SHP77 (cell line): ENCODE data around the gene MRPL28.
"Not testable (repeated sequence)": the region's sequence is repeated elsewhere in the genome, so short reads cannot be mapped to it uniquely, and the experiment has no call there.

Source experiments
- DNase-seq, 2 experiments: peaks; one replicate each; lab custom pipeline; 2025; lab: John Stamatoyannopoulos, UW

The MRPL28 gene

DNA sequence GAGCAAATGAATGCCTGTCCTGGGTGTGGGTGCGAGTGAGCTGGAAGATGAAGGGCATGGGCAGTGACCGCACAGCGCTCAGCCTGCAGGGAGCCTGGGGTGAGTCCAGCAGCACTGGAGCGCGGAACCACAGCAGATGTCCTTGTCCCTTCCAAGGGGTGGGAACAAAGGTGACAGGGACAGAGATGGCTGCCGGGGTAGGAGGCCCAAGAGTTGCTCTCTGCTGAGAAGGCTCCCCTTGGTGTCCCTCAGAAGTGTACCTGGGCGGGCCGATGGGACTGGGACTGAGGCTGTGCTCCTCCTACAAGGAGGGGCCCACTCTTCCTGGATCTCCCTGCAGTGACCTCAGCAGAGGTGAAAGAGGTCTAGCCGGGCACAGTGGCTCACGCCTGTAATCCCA lies 19.0 kb upstream of the MRPL28 start:
- no peak for DNase-seq

DNA sequence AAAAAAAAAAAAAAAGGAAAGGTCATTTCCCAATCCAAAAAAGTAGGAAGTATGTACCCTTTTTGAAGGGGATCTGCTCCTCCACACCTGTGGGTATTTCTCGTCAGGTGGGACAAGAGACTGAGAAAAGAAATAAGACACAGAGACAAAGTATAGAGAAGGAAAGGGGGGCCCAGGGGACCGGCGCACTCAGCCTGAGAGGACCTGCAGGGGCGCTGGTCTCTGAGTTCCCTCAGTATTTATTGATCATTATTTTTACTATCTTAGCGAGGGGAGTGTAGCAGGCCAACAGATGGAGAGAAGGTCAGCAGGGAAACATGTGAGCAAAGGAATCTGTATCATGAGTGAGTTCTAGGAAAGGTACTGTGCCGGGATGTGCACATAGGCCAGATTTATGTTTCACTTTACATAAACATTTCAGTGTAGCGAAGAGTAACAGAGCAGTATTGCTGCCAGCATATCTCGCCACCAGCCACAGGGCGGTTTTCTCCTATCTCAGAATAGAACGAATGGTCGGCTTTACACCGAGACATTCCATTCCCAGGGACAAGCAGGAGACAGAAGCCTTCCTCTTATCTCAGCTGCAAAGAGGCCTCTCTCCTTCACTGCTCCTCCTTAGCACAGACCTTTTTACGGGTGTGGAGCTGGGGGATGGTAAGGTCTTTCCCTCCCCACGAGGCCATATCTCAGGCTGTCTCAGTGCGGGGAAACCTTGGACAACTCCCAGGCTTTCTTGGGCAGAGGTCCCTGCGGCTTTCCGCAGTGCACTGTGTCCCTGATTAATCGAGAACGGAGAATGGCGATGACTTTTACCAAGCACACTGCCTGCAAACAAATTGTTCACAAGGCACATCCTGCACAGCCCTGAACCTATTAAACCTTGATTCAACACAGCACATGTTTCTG lies 17.7 kb upstream of the MRPL28 start:
- not testable (repeated sequence) for DNase-seq

DNA sequence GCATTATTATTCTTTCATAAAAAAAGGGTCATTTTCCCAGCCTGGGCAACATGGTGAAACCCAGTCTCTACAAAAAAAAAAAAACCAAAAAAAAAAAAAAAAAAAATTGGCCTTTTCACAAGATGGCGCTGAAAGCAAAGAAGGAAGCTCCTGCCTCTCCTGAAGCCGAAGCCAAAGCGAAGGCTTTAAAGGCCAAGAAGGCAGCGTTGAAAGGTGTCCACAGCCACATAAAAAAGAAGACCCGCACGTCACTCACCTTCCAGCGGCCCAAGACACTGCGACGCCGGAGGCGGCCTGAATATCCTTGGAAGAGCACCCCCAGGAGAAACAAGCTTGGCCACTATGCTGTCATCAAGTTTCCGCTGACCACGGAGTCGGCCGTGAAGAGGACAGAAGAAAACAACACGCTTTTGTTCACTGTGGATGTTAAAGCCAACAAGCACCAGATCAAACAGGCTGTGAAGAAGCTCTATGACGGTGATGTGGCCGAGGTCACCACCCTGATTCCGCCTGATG lies 16.4 kb upstream of the MRPL28 start:
- DNase-seq: no peak

GRCh38 chr16:383326-384051 lies 13.2 kb upstream of the MRPL28 start:
- DNase-seq: no peak

GRCh38 chr16:381789-382717 lies 11.7 kb upstream of the MRPL28 start, which contains the start of gene PGAP6:
PGAP6 (minus strand) TSS chr16:381978; CDS start chr16:381821, 157 bp downstream.
- DNase-seq: peak in 1 of 2 experiments; percentile 70

DNA sequence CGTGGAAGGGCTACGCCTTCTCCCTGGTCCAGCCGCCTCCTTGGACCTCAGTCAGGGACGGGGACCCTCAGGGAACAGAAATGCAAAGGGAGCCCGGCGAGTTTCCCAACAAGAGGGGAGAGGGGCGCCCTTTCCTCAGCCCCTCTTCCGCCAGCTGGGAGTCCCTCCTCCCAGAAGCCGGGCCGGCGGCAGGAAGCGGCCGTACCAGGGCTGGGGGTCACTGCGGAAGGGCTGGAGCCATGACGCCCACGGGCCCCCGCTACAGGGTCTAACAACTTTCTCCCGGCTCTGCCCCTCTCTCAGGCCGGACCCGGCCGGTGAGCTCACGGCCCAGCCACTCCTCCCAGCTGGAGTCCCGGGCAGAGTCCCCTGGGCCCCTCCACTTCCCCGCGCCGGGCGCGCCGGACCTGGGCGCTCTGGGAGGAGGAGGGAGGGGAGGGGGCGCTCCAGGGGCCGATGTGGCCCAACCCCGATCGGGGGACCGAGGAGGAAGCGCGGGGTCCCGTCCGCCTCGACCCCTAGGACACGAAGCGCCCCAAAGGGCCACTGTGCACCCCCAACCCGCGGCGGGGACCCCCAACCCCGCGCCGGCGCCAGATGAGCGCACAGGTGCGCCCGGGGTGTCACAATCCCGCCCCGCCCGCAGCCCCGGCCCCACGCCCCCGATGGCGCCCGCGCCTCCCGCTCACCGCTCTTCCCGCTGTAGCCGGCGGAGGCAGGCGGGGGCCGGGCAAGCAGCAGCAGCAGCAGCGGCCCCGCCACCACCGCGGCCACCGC lies 10.9 kb upstream of the MRPL28 start:
- DNase-seq: no peak

- DNase-seq: no peak
Measured at GRCh38 chr16:380762-381011, 10.3 kb upstream of the MRPL28 start.

DNA sequence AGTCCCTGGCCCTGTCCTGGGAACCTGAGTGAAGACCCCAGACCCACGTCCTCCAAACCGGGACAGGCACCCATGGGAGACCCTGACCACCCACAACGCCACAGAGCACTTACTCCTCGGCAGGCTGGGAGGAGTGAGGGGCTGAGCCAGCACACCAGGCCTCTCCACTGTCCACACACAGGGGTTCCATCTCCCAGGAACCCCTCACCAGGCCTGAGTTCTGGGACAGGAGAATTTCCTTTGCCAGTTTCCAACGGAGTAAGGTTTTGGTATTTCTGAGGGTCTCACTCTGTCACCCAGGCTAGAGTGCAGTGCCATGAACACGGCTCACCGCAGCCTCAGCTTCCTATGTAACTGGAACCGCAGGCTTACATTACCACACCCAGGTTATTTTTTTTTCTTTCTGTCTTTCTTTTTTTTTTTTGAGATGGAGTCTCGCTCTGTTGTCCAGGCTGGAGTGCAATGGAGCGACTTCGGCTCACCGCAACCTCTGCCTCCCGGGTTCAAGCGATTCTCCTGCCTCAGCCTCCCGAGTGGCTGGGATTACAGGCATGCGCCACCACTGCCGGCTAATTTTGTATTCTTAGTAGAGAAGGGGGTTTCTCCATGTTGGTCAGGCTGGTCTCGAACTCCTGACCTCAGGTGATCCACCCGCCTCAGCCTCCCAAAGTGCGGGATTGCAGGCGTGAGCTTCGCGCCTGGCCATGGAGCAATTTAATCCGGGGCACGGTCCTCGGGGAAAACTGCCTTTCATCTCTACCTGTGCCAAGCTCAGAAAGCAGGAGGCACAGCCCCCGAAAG lies 9.8 kb upstream of the MRPL28 start:
- DNase-seq: no peak

DNA sequence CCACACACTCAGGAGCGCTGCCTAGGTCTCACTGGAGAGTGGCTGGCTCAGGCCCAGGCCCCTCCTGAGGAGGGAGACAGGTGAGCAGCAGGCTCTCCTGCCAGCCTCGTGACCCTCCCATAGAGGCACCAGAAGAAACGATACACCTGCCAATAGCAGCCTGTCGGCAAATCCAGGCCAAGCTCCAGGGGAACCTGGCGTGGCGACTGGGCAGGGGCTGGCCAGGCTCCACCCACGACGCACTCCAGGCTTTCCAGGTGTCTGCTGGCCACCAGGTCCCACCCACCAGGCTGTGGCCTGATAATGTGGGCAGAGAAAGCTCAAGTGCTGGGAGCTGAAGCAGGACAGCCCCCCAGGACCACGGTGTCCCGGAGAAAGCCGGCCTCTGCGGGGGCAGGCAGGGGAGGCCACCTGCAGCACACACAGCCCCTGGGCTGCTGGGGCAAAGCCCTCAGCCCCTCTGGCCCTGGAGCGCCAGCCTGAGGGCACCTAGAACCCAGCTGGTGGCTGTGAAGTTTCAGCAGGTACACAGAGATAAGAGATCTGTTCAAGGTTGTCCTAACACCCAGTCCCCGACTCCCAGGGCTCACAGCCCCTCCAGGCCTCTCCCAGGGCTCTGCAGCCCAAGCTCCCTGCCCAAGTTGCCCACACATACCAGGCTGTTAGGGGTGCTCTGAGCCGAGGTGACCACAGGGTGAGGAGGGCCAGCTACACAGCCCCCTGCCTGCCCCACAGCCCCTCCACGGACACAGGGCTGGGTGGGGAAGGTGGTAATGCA lies 9.0 kb upstream of the MRPL28 start:
- no peak for DNase-seq

DNA sequence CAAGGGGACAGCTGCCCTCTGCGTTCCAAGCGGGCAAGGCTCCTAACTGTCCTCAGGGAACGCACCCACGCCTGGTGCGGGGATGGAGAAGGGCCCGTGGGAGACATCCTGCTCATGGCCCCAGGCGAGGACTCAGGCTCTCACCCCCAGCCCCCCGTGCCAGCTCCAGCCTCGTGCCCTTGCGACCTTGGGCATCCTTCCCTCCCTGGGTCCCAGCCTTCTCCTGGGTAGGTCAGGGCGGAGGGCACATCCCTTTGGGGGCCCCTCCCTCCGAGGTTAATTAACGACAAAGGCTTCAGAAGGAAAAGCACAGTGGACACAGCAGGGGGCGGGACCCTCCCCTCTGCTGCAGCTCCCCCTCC lies 8.5 kb upstream of the MRPL28 start:
- no peak for DNase-seq

GRCh38 chr16:378113-378820 lies 7.9 kb upstream of the MRPL28 start:
- DNase-seq: not testable (repeated sequence)

DNA sequence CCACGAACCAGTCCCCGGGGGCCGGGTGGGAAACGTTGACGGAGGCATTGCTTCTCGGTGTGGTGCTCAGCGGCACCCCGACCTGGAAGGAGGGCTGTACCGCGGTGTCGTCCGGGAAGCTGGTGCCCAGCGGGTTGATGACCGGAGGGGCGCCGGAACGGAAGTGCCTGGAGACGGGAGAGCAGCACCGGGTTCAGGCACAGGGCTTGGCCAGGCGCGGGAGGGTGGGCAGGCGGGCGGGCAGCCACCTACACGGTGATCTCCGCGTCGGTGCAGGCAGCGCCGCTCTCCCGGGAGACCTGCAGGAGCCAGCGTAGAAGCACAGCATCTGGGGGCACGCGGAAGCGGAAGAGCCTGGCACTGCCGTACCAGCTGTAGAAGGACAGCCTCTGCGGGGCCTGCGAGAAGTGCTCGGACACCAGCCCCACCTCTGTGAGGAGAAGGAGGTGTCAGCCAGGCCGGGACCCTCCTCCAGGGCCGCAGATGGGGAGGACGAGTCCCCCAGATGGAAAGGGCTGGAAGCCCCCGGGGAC lies 7.1 kb upstream of the MRPL28 start:
- DNase-seq: no peak

GRCh38 chr16:376817-377418 lies 6.6 kb upstream of the MRPL28 start:
- no peak for DNase-seq

- DNase-seq: no peak
Measured at GRCh38 chr16:375927-376816, 5.8 kb upstream of the MRPL28 start.

DNA sequence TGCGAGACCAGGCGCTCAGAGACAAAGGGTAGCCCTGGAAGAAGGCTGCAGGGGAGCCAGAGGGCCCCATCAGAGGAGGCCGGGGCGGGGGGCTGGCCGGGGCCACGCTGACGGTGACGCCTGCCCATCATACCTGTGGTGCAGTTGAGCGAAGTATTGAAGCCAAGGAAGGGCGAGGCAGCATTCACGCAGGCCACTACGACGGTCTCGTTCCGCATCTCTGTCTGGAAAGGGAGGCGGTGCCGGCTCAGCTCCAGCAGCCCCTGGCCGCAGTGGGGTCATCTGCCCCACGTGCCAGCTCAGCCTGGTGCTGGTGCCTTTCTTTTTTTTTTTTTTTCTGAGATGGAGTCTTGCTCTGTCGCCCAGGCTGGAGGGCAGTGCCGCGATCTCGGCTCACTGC lies 4.9 kb upstream of the MRPL28 start:
- DNase-seq: no peak

DNA sequence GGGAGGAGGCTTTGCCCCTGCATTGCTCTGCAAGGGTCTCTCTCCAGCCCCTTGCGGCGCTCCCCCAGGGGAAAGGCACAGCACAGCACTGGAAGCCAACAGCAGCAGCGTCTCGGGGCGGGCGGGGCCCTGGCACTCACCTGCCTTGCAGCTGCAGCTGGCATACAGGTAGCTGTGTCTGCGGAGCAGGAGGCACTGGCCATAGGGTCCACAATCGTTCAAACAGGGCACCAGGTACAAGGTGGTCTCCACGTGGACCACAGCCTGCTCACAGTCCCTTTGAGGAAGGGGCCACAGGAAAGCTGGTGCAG lies 4.2 kb upstream of the MRPL28 start:
- no peak for DNase-seq

DNA sequence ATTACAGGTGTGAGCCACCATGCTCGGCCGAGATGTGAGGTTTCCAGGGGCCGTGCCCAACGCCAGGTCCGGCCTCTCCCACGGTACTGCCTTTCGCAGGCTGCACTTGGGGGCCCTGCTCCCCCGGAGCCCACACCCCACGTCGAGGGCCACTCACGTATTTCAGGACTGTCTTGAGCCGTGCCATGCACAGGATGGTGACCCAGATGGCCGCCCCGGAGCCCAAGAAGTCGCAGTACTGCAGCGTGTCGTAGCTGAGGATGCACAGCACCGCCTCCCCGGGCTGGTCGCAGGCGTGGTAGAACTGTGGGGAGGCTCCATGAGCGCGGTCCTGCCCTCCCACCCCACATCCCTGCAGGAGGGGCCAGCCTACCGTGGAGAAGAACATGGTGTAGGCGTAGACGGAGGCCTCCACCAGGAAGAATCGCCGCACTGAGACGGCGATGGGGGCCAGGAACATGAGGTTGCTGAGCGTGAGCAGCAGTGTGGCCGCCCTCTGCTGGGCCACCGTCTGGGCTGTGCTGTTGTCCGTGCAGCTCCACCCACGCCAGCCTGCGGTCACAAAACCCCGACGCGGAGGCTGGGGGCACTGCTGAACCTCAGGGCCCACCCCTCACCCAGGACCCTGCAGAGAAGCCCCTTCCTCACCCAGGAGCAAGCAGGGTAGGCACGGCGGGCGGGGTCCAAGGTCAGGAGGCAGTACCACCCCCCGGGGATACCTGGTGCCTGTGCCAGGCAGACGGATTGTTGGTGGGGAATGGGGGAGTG lies 3.7 kb upstream of the MRPL28 start:
- no peak for DNase-seq
